ENCODE results near the gene NEK11.

The NEK11 gene, protein sequence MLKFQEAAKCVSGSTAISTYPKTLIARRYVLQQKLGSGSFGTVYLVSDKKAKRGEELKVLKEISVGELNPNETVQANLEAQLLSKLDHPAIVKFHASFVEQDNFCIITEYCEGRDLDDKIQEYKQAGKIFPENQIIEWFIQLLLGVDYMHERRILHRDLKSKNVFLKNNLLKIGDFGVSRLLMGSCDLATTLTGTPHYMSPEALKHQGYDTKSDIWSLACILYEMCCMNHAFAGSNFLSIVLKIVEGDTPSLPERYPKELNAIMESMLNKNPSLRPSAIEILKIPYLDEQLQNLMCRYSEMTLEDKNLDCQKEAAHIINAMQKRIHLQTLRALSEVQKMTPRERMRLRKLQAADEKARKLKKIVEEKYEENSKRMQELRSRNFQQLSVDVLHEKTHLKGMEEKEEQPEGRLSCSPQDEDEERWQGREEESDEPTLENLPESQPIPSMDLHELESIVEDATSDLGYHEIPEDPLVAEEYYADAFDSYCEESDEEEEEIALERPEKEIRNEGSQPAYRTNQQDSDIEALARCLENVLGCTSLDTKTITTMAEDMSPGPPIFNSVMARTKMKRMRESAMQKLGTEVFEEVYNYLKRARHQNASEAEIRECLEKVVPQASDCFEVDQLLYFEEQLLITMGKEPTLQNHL

DNA sequence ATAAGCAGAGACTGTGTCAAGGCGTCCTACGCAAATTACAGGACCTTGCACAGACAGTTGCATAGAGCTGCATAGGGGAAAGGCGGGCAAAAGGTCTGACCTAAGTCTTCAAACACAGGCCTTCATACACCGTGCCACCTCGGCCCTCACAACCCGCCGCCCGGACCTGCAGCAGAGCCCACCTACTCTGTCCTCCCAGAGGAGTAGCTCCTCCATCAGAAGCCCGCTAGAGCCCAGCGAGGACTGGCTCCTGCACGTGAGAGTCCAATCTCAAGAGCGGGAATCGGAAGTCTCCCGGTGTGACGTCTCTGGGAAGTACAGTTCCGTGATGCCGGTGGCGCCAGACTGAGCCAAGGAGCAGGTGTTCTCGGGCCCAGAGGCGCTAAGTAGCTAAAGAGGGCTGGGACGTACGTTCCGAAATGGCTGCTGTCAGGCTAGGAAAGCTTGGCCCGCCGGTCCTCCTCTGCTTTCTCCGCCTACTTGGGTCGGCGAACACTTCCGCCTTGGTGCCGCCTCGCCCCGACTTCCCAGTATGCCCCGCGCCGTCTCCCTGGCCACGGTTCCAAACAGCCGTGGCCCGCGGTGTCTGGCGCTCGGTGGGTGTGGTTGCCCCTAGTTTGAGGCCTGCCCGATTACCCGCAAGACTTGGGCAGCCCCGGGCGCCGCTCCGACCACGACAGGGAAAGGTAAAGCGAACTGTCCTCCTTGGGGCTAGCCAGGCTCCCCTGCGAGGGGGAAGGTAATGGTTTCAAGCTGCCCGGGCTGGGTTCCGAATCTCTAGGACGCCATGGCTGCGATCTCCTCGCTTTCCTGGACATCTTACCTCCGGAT, at the start of gene NEK11, which contains the start of gene ASTE1:
Gene NEK11, plus strand, starts transcription at position 557 of the 831 bp plus-strand sequence. CDS start 2,832 bp downstream, outside the sequence.
Gene ASTE1, minus strand, starts transcription at position 505 of the 831 bp plus-strand sequence. CDS start 1,519 bp downstream, outside the sequence.
- DNase-seq, result peak; percentile 82

DNA sequence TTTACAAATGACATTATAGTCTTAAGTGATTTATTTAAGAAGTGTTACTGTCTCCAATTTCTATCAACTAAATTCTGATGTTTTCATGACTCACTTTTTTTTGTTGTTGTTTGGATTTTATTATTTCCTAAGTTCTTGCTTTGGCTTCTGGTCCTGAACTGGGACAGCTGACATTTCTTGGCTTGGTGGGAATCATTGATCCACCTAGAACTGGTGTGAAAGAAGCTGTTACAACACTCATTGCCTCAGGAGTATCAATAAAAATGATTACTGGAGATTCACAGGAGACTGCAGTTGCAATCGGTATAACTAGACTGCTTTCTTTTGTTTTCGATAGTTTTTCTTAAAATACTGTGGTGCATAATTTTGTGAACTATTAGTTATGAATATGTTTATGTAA, 47.6 kb upstream of the NEK11 start:
- DNase-seq, result no peak

DNA sequence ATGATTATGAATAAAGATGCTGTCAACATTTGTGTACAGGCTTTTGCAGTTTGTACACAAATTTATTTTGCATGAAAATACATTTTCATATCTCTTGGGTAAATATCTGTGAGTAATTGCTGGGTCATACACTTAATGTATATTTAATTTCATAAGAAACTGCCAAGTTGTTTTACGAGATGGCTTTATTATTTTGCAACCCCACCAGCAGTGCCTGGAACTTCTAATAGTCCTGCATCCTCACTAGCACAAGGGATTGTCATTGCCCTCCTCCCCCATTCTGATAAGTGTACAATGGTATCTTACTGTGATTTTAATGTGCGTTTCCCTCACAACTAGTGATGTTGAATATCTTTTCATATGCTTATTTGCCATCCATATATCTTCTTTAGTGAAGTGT, 45.2 kb upstream of the NEK11 start:
- DNase-seq, result no peak

DNA sequence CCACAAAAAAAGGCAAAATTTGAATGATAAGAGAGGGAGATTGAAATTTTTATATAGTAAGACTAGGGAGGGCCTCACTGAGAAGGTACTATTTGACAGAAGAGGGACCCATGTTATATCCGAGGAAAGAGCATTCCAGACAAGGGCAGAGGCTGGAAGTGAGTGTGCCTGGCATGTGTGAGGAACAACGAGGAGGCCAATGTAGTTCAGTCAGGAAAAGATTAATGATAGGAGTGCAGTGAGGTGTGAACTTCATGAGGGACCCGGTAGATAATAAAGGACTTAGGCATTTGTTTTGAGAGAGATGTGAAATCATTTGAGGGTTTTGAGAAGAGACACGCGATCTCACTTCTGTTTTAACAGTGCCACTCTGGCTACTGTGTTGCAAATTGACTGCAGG, 36.4 kb upstream of the NEK11 start:
- DNase-seq, result no peak

DNA sequence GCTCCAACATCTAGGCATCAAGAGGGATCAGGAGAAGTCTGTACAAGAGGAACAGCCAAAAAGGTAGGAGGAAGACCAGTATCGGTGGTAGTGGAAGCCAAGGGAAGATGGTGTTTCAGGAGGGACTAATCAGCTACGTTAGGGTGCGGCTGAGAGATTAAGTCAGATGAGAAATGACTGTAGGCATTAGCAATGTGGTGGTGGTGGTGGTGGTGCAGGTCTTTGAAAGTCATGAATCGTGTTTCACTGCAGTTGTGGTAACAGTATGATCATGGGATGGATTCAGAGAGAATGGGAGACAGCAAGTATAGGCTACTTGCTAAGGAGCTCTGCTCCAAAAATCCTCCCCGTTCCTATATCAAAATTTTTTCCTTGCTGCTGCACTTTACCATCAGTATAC, 35.6 kb upstream of the NEK11 start:
- no peak for DNase-seq

DNA sequence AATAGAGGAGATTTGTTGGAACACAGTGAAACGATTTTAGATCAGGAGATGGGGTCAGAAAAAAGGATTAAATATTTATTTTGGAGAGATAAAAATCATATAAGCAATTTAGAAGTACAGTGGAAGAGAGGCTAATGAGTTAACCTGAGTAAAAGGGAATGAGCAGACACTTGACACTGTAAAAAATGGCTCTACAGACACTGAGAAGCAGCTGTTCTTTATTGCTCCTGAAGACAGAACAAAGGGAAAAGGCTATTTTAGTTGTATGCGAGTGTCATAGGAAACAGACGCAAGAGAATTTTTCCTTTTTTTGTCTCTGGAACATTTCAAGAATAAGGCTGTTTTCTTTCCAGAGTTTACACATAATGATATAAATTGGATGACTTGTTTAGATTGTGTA, 34.3 kb upstream of the NEK11 start:
- DNase-seq, result no peak

DNA sequence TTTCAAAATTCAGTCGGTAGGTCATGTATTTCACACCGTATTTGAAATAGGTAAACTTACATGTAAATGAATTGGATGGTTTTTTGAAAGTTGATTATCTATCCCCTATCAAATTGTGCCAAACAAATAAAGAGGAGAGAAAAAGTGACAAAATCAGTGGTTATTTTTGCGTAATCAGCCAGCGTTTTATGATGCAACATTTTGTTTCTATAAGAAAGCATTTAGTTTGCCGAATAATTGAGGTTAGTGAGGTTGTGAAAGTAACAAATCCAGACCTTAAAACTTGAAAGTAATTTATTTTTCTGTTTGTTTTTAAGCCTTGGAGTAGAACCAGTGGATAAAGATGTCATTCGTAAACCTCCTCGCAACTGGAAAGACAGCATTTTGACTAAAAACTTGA, 29.4 kb upstream of the NEK11 start:
- no peak for DNase-seq

DNA sequence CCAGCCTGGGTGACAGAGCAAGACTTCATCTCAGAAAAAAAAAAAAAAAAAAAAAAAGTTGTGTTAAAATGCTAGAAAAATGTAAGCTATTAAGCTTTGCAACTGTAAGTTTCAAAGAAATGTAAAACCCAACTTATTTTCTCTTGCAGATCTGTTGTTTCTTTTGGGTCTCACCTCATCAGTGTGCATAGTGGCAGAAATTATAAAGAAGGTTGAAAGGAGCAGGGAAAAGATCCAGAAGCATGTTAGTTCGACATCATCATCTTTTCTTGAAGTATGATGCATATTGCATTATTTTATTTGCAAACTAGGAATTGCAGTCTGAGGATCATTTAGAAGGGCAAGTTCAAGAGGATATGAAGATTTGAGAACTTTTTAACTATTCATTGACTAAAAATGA, 25.6 kb upstream of the NEK11 start:
- no peak for DNase-seq

DNA sequence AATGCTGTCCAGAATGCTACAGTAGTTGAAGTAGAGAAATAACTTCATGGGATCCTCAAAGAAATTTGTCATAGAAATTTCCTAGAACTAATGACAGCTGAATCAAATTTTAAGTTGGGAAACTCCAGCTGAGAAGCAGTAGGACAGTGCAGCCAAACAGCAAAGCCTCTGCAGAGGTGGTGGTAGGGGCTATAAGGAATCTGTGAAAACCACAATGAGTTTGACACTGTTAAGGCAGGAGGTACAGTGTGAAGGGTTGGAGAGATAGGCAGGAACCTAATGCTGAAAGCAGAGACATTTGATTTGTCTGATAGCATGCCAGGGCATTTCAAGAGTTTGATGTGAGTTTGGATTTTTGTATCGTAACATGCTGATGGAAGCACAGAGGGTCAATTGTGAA, 22.1 kb upstream of the NEK11 start:
- no peak for DNase-seq

DNA sequence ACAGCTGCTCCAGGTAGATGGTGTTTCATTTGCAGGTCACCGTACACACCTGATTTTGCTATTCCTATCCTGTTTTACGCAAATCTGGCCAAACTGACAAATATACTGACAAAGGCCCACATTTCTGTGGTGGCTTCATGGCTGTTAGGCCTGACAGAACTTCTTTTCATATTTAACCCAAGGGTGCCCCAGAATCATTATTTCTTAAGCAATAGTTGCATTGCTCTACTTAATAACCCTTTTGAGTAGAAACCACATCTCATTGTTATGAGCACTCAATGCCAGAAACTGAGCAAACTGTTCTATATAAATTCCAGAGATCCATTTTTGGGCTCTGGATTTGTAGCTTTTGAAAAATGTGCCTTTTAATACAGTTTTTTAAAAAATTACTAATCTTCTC, 19.4 kb upstream of the NEK11 start:
- no peak for DNase-seq

DNA sequence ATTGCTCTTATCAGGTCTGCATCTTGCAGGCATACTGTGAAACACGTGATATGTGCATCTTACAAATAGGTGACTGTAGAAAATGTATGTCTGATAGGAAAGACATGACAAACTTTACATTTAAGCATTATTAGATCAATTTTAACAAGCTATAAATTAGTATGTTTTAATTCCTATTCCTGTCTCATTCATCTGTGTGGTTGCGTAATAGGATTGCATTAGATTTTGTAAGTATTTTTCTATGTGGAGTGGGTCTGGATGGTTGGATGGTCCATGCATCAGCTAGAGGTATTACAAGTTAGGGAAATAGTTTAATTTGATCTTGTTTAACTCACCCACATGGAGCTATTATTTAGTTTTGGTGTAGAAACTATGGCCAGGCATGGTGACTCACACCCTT, 18.9 kb upstream of the NEK11 start:
- DNase-seq, result no peak

DNA sequence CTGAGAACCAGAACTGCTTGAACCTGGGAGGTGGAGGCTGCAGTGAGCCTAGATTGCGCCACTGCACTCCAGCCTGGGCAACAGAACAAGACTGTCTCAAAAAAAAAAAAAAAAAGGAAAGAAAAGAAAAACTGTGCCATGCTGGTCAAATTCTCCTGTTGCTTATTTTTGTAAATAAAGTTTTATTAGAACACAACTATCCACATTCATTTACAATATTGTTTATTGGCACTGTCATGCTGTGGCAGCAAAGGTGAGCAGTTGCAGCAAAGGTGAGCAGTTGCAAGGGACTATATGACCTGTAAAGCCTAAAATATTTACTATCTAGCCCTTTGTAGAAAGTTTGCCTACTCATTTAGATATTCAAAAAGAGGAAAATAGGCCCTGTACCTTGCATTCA, 18.4 kb upstream of the NEK11 start:
- no peak for DNase-seq

DNA sequence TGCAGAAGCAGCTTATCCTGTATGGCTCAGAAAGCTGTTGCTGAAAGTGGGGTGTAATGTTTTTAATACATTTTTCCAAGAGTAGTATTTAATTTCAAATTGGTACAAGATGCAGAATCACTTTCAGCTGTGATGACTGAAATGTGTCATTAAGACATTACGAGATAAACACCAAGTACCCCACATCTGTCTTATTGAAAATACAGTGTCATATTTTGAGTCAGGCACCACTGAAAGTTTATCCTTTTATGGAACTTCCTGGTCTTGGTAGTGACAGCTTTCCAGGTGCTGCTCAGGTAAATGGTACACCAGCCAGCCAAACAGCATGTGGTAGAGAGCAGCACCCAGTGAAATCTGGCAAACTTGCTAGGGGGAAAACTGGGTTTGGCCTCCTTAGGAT, 17.0 kb upstream of the NEK11 start:
- no peak for DNase-seq

DNA sequence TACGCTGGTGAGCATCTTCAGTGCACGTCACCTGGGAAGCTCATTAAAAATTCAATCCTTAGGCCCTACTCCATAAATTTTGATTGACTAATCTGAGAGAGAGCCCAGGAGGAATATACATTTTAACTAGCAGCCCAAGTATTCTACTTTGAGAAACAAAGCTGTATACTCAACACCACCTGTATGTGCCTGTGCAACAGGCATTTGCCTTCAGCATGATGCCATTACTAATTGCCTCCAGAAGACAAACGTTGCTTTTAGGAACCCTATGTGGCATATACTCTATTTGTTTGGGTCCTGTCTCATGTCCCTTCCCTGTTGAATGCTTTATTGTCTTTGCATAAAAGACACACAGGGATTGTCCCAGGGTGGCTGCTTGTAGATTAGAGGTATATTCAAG, 7.7 kb upstream of the NEK11 start:
- no peak for DNase-seq

DNA sequence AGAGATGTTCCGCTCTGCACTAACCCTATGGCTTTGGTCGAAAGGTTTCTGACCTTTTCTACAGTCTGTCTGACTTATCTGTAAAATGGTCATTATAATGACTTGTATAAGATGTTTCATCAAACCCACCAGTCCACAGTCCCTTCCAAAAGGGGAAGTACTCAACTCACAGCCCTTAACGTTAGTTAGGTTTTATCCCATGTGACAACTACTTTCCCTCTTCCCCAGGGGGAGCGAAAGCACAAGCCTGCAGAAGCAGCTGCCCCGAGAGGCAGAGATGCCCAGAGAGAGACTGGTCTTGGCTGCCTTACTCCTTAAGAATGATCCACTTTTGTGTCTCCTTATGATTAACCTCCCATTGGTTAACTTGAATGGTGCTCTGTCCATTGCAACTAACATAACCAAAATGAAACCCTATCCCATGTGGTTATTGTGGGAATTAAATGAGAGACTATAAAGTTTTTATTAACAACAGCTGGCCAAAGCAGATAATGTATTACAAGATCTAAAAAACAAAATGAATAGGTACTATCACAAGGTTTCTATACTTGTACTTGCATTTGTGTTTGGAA, 6.5 kb upstream of the NEK11 start:
- peak; percentile 18 for DNase-seq

DNA sequence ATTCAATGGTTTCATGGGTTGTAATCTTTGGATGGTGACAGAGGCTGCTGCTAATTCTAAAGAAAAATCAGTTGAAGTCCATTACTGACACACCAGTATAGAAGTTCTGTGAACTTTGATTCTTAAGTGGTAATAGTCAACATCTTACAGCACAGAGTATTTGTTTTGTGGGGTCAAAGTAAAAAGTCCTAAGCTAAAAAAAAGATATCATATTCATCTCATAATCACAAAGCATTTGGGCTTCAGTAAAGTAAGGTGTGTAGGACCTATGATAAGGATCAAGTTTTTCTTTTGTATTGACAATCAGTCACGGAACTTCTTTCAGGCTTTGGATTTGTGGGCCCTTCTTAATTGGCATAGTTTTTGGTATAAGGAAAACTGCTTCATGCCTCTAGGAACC, 1.1 kb upstream of the NEK11 start:
- DNase-seq, result no peak

DNA sequence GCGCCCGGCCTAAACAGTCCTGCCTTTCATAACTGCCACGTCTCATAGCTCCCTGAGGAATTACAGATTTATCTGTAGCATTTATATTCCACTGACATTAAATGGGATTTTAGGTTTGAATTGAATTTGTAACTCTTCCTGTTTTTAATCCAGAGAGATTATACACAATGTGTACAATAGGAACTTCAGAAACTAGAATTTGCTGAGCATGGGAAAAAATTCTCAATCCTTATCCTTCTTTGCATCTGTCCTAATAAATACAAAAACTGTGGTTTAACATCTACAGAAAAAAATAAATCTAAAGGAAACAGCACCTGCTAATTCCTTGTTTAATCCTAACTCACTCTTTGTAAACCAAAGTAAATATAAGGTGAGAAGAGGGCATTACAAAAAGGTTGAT, 2.2 kb downstream of the NEK11 start:
- DNase-seq, result no peak

DNA sequence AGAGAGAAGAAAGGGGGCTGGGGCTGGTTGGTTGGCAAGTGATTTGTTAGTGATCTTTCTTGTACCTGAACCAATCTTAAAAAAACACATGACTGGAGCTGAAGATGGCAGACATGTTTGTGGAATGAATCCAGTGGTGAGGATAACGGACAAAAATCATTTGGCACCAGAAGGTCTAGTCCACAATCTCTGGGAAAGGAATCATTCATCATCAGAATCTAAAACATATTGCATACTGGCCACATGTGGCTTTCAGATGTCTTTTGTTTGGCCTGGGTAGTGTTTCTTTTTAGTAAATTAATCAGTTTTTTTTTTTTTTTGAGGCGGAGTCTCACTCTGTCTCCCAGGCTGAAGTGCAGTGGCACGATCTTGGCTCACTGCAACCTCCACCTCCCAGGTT, 5.0 kb downstream of the NEK11 start:
- DNase-seq, result no peak

DNA sequence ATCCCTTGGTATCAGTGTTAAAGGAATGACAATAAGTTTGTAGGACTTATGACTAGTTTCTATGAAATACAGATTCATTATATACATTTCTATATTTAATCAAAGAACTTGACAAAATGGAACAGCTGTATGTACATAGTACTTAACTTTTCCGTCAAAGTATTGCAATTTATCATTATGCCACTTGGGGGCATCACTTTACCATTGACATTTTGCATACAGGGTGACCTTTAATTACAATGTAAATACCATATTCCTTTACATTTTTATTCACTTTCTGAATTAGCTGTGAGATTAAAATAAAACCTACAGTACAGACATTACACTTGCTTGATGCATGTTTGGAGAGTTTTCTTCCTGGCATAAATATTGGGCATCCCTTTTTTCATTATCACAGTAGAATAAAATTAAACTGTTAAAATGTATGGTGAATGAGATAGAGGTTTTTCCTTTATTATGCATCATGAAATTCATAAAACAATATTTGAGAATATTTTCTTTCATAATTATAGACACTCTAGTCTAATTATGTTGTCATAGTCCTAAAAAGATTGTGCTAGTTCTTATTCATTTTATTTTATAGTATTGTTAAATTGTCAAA, 6.9 kb downstream of the NEK11 start:
- DNase-seq, result no peak

DNA sequence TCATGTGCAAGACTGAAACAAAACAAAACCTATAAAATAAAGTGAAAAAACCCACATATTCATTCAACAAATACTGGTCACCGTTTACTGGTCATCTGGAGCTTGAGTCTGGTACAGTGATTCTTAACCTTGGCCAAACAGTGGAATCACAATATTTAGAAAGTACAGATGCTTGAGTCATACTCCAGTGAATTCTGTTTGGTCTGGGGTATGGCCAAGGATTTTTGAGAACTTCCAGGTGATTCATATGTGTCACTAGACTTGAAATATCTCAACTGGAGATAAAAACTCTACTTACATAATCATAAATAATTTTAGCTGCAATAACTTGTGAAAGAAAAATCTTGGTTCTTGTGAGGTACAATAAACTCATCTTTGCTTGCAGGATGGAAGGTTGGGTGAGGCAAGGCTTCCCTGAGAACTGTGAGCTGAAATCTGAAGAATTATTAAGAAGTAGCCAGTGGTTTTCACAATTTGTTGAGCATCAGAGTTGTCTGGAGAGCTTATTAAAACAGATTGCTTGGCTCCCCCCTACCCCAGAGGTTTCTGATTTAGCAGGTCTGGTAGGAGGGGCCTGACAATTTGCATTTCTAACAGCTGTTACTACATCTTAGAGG, 9.6 kb downstream of the NEK11 start:
- DNase-seq, result no peak

DNA sequence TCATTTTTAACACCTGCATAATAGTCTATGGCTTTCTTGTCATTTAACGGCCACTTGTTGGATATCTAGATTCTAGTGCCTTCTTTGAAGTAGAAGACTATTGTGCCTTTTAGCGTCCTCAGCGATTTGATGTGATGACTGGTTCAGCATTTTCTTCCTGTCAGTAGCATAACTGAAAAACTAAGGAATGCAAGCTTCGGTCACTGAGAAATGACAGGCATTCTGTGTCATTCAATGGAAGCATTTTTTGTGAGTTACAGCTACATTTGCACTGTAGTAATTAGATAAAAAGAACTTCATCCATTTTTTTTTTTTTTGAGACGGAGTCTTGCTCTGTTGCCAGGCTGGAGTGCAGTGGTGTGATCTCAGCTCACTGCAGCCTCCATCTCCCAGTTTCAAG, 10.3 kb downstream of the NEK11 start:
- DNase-seq, result no peak

DNA sequence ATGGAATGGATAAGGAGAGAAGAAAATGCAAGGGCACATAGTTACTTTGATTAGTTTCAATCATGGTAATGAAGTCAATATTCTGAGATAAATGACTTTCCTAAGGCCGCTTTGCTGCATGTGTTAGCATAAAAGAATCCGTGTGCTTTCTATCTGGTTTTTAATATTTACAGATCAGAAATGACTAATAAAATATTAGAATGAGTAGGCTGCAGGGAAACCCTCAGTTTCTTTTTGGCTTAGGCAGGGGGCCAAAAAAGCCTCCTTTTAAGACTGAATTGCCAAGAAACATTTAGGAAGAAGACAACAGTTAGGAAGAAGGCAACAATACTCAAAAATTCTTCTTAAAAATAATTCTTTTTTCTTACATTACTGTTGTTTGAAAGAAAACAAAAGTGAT, 11.6 kb downstream of the NEK11 start:
- no peak for DNase-seq

Data from GDM1 (cell line).